Trophoblast cell (in vitro differentiated cells and primary cell): ENCODE measurements around the gene FAM169A.
A peak's percentile ranks its signal among the peaks of the same experiment; 100 is the strongest.
"Not testable (repeated sequence)": the region's sequence is repeated elsewhere in the genome, so short reads cannot be mapped to it uniquely, and the experiment has no call there.

Source experiments
- DNase-seq, 2 donors: peaks; one replicate each; pipeline ENCODE4 v3.0.0-alpha.2; 2016
- H2AFZ ChIP-seq: 2 replicates; pipeline ENCODE4 v1.6.1; 2013; ENCODE audit warnings: low read length, moderate library complexity, mild to moderate bottlenecking; ENCODE audit not compliant: insufficient read depth, poor library complexity
- H2AK5ac ChIP-seq: 2 replicates; pipeline ENCODE4 v1.6.1; 2013; ENCODE audit warnings: mild to moderate bottlenecking, low read length
- H2BK120ac ChIP-seq: 2 replicates; pipeline ENCODE4 v1.6.1; 2013; ENCODE audit warnings: low read length, mild to moderate bottlenecking, moderate library complexity; ENCODE audit not compliant: insufficient read depth, poor library complexity
- H2BK12ac ChIP-seq: 2 replicates; pipeline ENCODE4 v1.6.1; 2013; ENCODE audit warnings: mild to moderate bottlenecking, low read length, moderate library complexity
- H2BK5ac ChIP-seq: 2 replicates; pipeline ENCODE4 v1.6.1; 2013; ENCODE audit warnings: low read length, low read depth, moderate library complexity, mild to moderate bottlenecking; ENCODE audit not compliant: poor library complexity
- H3K14ac ChIP-seq: 2 replicates; pipeline ENCODE4 v1.6.1; 2013; ENCODE audit warnings: mild to moderate bottlenecking, low read length
- H3K18ac ChIP-seq: 2 replicates; pipeline ENCODE4 v1.6.1; 2013; ENCODE audit warnings: mild to moderate bottlenecking, low read length
- H3K23ac ChIP-seq: 2 replicates; pipeline ENCODE4 v1.6.1; 2013; ENCODE audit warnings: low read length
- H3K27ac ChIP-seq: 2 replicates; pipeline ENCODE4 v1.5.1; 2013; ENCODE audit warnings: low read depth, mild to moderate bottlenecking, inconsistent platforms, low read length, moderate library complexity
- H3K27me3 ChIP-seq: 2 replicates; pipeline ENCODE4 v1.6.1; 2013; ENCODE audit warnings: inconsistent platforms, mild to moderate bottlenecking, low read length, moderate library complexity; ENCODE audit not compliant: insufficient read depth
- H3K36me3 ChIP-seq, 2 experiments: 1 replicate in 1 of 2; 2 replicates in 1 of 2; pipeline ENCODE4 v1.6.1; 2013; ENCODE audit warnings: low read length in 2 of 2, mild to moderate bottlenecking in 2 of 2, moderate library complexity in 1 of 2; ENCODE audit not compliant: insufficient read depth in 2 of 2, control insufficient read depth in 1 of 2
- H3K4ac ChIP-seq: 2 replicates; pipeline ENCODE4 v1.6.1; 2013; ENCODE audit warnings: low read depth, mild to moderate bottlenecking, low read length, moderate library complexity
- H3K4me1 ChIP-seq, 2 experiments: 1 replicate in 1 of 2; 2 replicates in 1 of 2; pipeline ENCODE4 v1.6.1; 2013; ENCODE audit warnings: low read length in 2 of 2, mild to moderate bottlenecking in 2 of 2, moderate library complexity in 1 of 2; ENCODE audit not compliant: insufficient read depth in 2 of 2, control insufficient read depth in 1 of 2
- H3K4me2 ChIP-seq: 2 replicates; pipeline ENCODE4 v1.6.1; 2013; ENCODE audit warnings: inconsistent platforms, mild to moderate bottlenecking, low read length, moderate library complexity
- H3K4me3 ChIP-seq: 2 replicates; pipeline ENCODE4 v1.5.1; 2013; ENCODE audit warnings: mild to moderate bottlenecking, low read depth, low read length, inconsistent platforms
- H3K79me1 ChIP-seq: one replicate; pipeline ENCODE4 v1.6.1; 2013; ENCODE audit warnings: low read length
- H3K79me2 ChIP-seq: 2 replicates; pipeline ENCODE4 v1.6.1; 2013; ENCODE audit warnings: low read length, mild to moderate bottlenecking; ENCODE audit not compliant: control insufficient read depth, insufficient read depth, poor library complexity
- H3K9ac ChIP-seq: 2 replicates; pipeline ENCODE4 v1.6.1; 2013; ENCODE audit warnings: mild to moderate bottlenecking, low read length
- H3K9me3 ChIP-seq: 2 replicates; pipeline ENCODE4 v1.6.1; 2013; ENCODE audit warnings: low read depth, mild to moderate bottlenecking, control low read depth, inconsistent platforms, low read length; ENCODE audit not compliant: insufficient read depth
- H4K12ac ChIP-seq: 2 replicates; pipeline ENCODE4 v1.6.1; 2013; ENCODE audit warnings: low read depth, mild to moderate bottlenecking, low read length, moderate library complexity
- H4K8ac ChIP-seq: 2 replicates; pipeline ENCODE4 v1.6.1; 2013; ENCODE audit warnings: low read depth, mild to moderate bottlenecking, low read length, moderate library complexity
- H4K91ac ChIP-seq: one replicate; pipeline ENCODE4 v1.6.1; 2013; ENCODE audit warnings: low read depth, mild to moderate bottlenecking, low read length, moderate library complexity
- WGBS: extraction: QIAGEN DNeasy Blood & Tissue Kit; methylation state at CpG from one replicate; pipeline ENCODE4 v1.1.7; 2013; ENCODE audit warnings: missing lambda C conversion rate; ENCODE audit not compliant: insufficient read length, insufficient coverage; ENCODE audit errors: extremely low coverage; 5-methylcytosine and 5-hydroxymethylcytosine counted together

FAM169A gene

GRCh38 chr5:74888117-74888516, 21.9 kb upstream of the FAM169A start:
- Histone ChIP-seq H3K9ac (no peak overlapping the region), H2BK120ac (no peak overlapping the region), H4K91ac (no peak overlapping the region), H3K4me2 (no peak overlapping the region), H3K9me3 (no peaks in the 10 kb centered on the region), H2BK5ac (no peak overlapping the region), H3K14ac (no peak overlapping the region), H3K4me1 (no peaks in the 10 kb centered on the region), H3K4ac (no peak overlapping the region), H3K18ac (no peak overlapping the region), H3K27ac (no peak overlapping the region), H4K8ac (no peak overlapping the region), H2AK5ac (no peak overlapping the region), H4K12ac (no peak overlapping the region), H3K23ac (no peak overlapping the region), H3K4me3 (no peak overlapping the region), H3K79me1 (no peaks in the 10 kb centered on the region), H2AFZ (no peak overlapping the region), H3K36me3 (no peaks in the 10 kb centered on the region), H3K27me3 (no peaks in the 10 kb centered on the region), H3K79me2 (no peaks in the 10 kb centered on the region), H2BK12ac (no peak overlapping the region)
- no peak for DNase-seq
- WGBS = no CpG with 5 or more reads among the region's 4 CpGs

GRCh38 chr5:74885170-74885569, 19.0 kb upstream of the FAM169A start:
- Histone ChIP-seq H4K12ac (no peak overlapping the region), H3K14ac (no peak overlapping the region), H3K4me3 (no peak overlapping the region), H3K79me1 (no peaks in the 10 kb centered on the region), H2BK120ac (no peak overlapping the region), H2BK5ac (no peak overlapping the region), H2AK5ac (no peak overlapping the region), H3K4me1 (no peaks in the 10 kb centered on the region), H4K8ac (no peak overlapping the region), H3K9ac (no peak overlapping the region), H3K27me3 (no peaks in the 10 kb centered on the region), H3K79me2 (no peaks in the 10 kb centered on the region), H3K9me3 (no peaks in the 10 kb centered on the region), H4K91ac (no peak overlapping the region), H3K18ac (no peak overlapping the region), H3K23ac (no peak overlapping the region), H2BK12ac (no peak overlapping the region), H3K4me2 (no peak overlapping the region), H3K4ac (no peak overlapping the region), H2AFZ (no peak overlapping the region), H3K27ac (no peak overlapping the region), H3K36me3 (no peaks in the 10 kb centered on the region)
- peak in 1 of 2 donors; percentile 31 for DNase-seq

- WGBS = no CpG with 5 or more reads among the region's 10 CpGs
- H3K4me2 ChIP-seq, H4K8ac ChIP-seq, H3K9ac ChIP-seq, H2BK5ac ChIP-seq, H3K18ac ChIP-seq, DNase-seq, H4K12ac ChIP-seq, H2BK12ac ChIP-seq, H4K91ac ChIP-seq, H3K9me3 ChIP-seq, H2BK120ac ChIP-seq, H3K79me2 ChIP-seq, H3K36me3 ChIP-seq, H3K27ac ChIP-seq, H3K4me3 ChIP-seq, H3K79me1 ChIP-seq, H3K23ac ChIP-seq, H3K4ac ChIP-seq, H2AFZ ChIP-seq, H2AK5ac ChIP-seq, H3K4me1 ChIP-seq, H3K27me3 ChIP-seq, H3K14ac ChIP-seq: not testable (repeated sequence)
Observed at GRCh38 chr5:74882379-74883134, 16.4 kb upstream of the FAM169A start.

- H2AK5ac ChIP-seq = no peak overlapping the region
- H3K23ac ChIP-seq = no peak overlapping the region
- DNase-seq = no peak
- no peak overlapping the region for H3K9ac ChIP-seq
- no peak overlapping the region for H4K8ac ChIP-seq
- no CpG with 5 or more reads among the region's 4 CpGs for WGBS
- H3K79me1 ChIP-seq = no peaks in the 10 kb centered on the region
- H3K4me2 ChIP-seq = no peak overlapping the region
- no peak overlapping the region for H3K14ac ChIP-seq
- H3K36me3 ChIP-seq = no peaks in the 10 kb centered on the region
- no peak overlapping the region for H3K18ac ChIP-seq
- no peak overlapping the region for H4K91ac ChIP-seq
- H2BK5ac ChIP-seq = no peak overlapping the region
- H3K27ac ChIP-seq = no peak overlapping the region
- H4K12ac ChIP-seq = no peak overlapping the region
- no peaks in the 10 kb centered on the region for H3K27me3 ChIP-seq
- no peaks in the 10 kb centered on the region for H3K9me3 ChIP-seq
- H3K79me2 ChIP-seq = no peaks in the 10 kb centered on the region
- H2BK12ac ChIP-seq = peak overlapping the region; percentile 13
- H3K4me1 ChIP-seq = no peaks in the 10 kb centered on the region
- no peak overlapping the region for H2BK120ac ChIP-seq
- H3K4me3 ChIP-seq = no peak overlapping the region
- H3K4ac ChIP-seq = no peak overlapping the region
- no peak overlapping the region for H2AFZ ChIP-seq
Observed at GRCh38 chr5:74877624-74878304, 11.6 kb upstream of the FAM169A start.
